Measurements from ENCODE around the gene SPON1.

GRCh38 chr11:13952668-13953067 is 9.9 kb upstream of the SPON1 start:
- TF ChIP-seq CTCF (IDR thresholded peaks at IDR 0.05) (no peak), POLR2A (IDR thresholded peaks at IDR 0.05) (no peak)
